HepG2 (cell line): ENCODE data around the gene UXS1. TPM values are rescaled to one million over a fixed set of nuclear protein-coding genes. Genes with fewer than 3 reads are reported as not detected.

ENCODE experiments used
- ATAC-seq: fragments of 200-7000 bp; cut with Tn5 transposase; 3 replicates; pipeline ENCODE4 v1.9.1; 2020; ENCODE audit warnings: mild to moderate bottlenecking, moderate library complexity
- BruUV-seq: library from RNA; stranded (reverse); fragments of 400-500 nt; replicated peaks from 2 replicates; lab custom pipeline; 2021; lab: Mats Ljungman, UMichigan
- CTCF ChIA-PET: fragments of 300-600 bp; formaldehyde crosslinking; extraction: SDS; loops from one replicate; lab custom pipeline; 2021; ENCODE audit warnings: low total read pairs, inconsistent platforms, low intra/inter-chr PET ratio; lab: Yijun Ruan, JAX
- POLR2A ChIA-PET: fragments of 350-600 bp; sonication (Branson Sonifier 250); formaldehyde crosslinking; loops from one replicate; lab custom pipeline; 2020; ENCODE audit warnings: antibody characterized with exemption, inconsistent platforms; lab: Yijun Ruan, JAX
- DNase-seq: peaks from one replicate; pipeline ENCODE4 v3.0.0-alpha.2; 2015; ENCODE audit warnings: low spot score
- FAIRE-seq: peaks from 3 replicates; lab custom pipeline; 2011; peaks lifted over from hg19 to GRCh38; lab: Jason Lieb, UNC
- H2AFZ ChIP-seq: one replicate; pipeline ENCODE4 v1.6.1; 2011; ENCODE audit warnings: low read length, inconsistent platforms
- H3K27ac ChIP-seq: fragments of 300-600 bp; 3 replicates; pipeline ENCODE4 v1.8.0; 2011; ENCODE audit warnings: mixed run types, mild to moderate bottlenecking, mixed read lengths, low read length, inconsistent platforms; ENCODE audit not compliant: insufficient read depth; ENCODE audit errors: extremely low read length
- H3K27me3 ChIP-seq, 2 experiments: fragments of 200-600 bp in 1 of 2; 2 replicates in 1 of 2; 3 replicates in 1 of 2; pipeline versions ENCODE4 v1.6.0 to v1.8.0; 2011; ENCODE audit warnings: low read length in 2 of 2, mild to moderate bottlenecking in 2 of 2, moderate library complexity in 2 of 2, inconsistent platforms in 1 of 2; ENCODE audit not compliant: insufficient read depth in 2 of 2, control insufficient read depth in 1 of 2
- H3K36me3 ChIP-seq, 2 experiments: fragments of 200-600 bp in 1 of 2; replicated peaks in 1 of 2; 2 replicates in 1 of 2; 3 replicates in 1 of 2; pipeline versions ENCODE4 v1.5.1 to v1.8.0; 2011; ENCODE audit warnings: low read length in 2 of 2, inconsistent platforms in 1 of 2; ENCODE audit not compliant: insufficient read depth in 2 of 2, control insufficient read depth in 1 of 2
- H3K4me1 ChIP-seq: 2 replicates; pipeline ENCODE4 v1.5.1; 2012; ENCODE audit warnings: low read length, inconsistent platforms; ENCODE audit not compliant: insufficient read depth
- H3K4me2 ChIP-seq: 2 replicates; pipeline ENCODE4 v1.6.0; 2011; ENCODE audit warnings: low read depth, low read length, inconsistent platforms
- H3K4me3 ChIP-seq, 3 experiments: fragments of 200-600 bp in 1 of 3; sonication (generic), shearing (Covaris generic) in 1 of 3; replicated peaks in 1 of 3; 2 replicates each; pipeline ENCODE4 v1.5.1; 2011 to 2016; ENCODE audit warnings: low read length in 3 of 3, inconsistent platforms in 2 of 3, low read depth in 2 of 3, mild to moderate bottlenecking in 2 of 3, control low read depth in 1 of 3, mixed read lengths in 1 of 3; ENCODE audit not compliant: insufficient read depth in 1 of 3
- H3K79me2 ChIP-seq: one replicate; pipeline ENCODE4 v1.6.1; 2011; ENCODE audit warnings: low read length, inconsistent platforms; ENCODE audit not compliant: insufficient read depth
- H3K9ac ChIP-seq: 2 replicates; pipeline ENCODE4 v1.6.0; 2011; ENCODE audit warnings: mild to moderate bottlenecking, low read depth, low read length, inconsistent platforms; ENCODE audit not compliant: insufficient read depth
- H3K9me3 ChIP-seq: 2 replicates; pipeline ENCODE4 v1.5.1; 2012; ENCODE audit warnings: mild to moderate bottlenecking, low read length
- H4K20me1 ChIP-seq: 2 replicates; pipeline ENCODE4 v1.6.0; 2011; ENCODE audit warnings: inconsistent platforms, mild to moderate bottlenecking, low read length, moderate library complexity; ENCODE audit not compliant: insufficient read depth
- ELF4 ChIP-seq: sonication (generic); formaldehyde crosslinking; IDR thresholded peaks from 2 replicates; pipeline ENCODE4 v1.5.0; 2020; ENCODE audit warnings: missing genetic modification reagents, mild to moderate bottlenecking, moderate library complexity, borderline replicate concordance
- FOSL2 ChIP-seq: sonication (generic); formaldehyde crosslinking; IDR thresholded peaks from 2 replicates; pipeline ENCODE4 v1.4.0; 2020; ENCODE audit warnings: missing genetic modification reagents
- FOXJ3 ChIP-seq: sonication (generic); formaldehyde crosslinking; IDR thresholded peaks from 2 replicates; pipeline ENCODE4 v1.4.0; 2020; ENCODE audit warnings: missing genetic modification reagents, mild to moderate bottlenecking, borderline replicate concordance
- HNF4G ChIP-seq, 2 experiments: sonication (generic) in 1 of 2; formaldehyde crosslinking in 1 of 2; IDR thresholded peaks; 2 replicates each; pipeline versions ENCODE4 v1.4.0 to v1.6.1; 2011 to 2020; ENCODE audit warnings: borderline replicate concordance in 2 of 2, low read depth in 2 of 2, mild to moderate bottlenecking in 2 of 2, low read length in 1 of 2, missing genetic modification reagents in 1 of 2, moderate library complexity in 1 of 2
- MBNL3 ChIP-seq: fragments of 250-450 bp; sonication (Bioruptor Pico); conservative IDR thresholded peaks from 2 replicates; pipeline ENCODE4 v1.8.0; 2022; ENCODE audit warnings: mild to moderate bottlenecking, inconsistent platforms
- MEIS2 ChIP-seq: sonication (generic); formaldehyde crosslinking; IDR thresholded peaks from 2 replicates; pipeline ENCODE4 v1.9.0; 2021; ENCODE audit warnings: mild to moderate bottlenecking, missing genetic modification reagents
- PAWR ChIP-seq: sonication (generic); formaldehyde crosslinking; IDR thresholded peaks from 2 replicates; pipeline ENCODE4 v1.4.0; 2020; ENCODE audit warnings: missing genetic modification reagents, mild to moderate bottlenecking, borderline replicate concordance
- PLRG1 ChIP-seq: fragments of 450-650 bp; conservative IDR thresholded peaks from 2 replicates; pipeline ENCODE4 v1.6.1; 2016
- RXRB ChIP-seq: IDR thresholded peaks from 2 replicates; pipeline ENCODE4 v1.6.1; 2016; ENCODE audit warnings: borderline replicate concordance, missing genetic modification reagents, missing compliant biosample characterization
- SATB2 ChIP-seq: sonication (generic); formaldehyde crosslinking; IDR thresholded peaks from 2 replicates; pipeline ENCODE4 v1.5.0; 2020; ENCODE audit warnings: missing genetic modification reagents
- SMAD1 ChIP-seq: sonication (generic); formaldehyde crosslinking; IDR thresholded peaks from 2 replicates; pipeline ENCODE4 v1.4.0; 2020; ENCODE audit warnings: missing genetic modification reagents, low read depth, mild to moderate bottlenecking, borderline replicate concordance
- SMAD9 ChIP-seq: sonication (generic); formaldehyde crosslinking; IDR thresholded peaks from 2 replicates; pipeline ENCODE4 v1.5.1; 2020; ENCODE audit warnings: mild to moderate bottlenecking, missing genetic modification reagents
- ZFX ChIP-seq: sonication (generic); formaldehyde crosslinking; IDR thresholded peaks from 2 replicates; pipeline ENCODE4 v1.4.0; 2020; ENCODE audit warnings: mild to moderate bottlenecking, low read depth, missing genetic modification reagents, moderate library complexity
- ZNF431 ChIP-seq: sonication (generic); formaldehyde crosslinking; IDR thresholded peaks from 2 replicates; pipeline ENCODE4 v1.9.0; 2022; ENCODE audit warnings: missing genetic modification reagents, low read depth, mild to moderate bottlenecking, borderline replicate concordance
- ZNF660 ChIP-seq: sonication (generic); formaldehyde crosslinking; IDR thresholded peaks from 2 replicates; pipeline ENCODE4 v1.5.1; 2020; ENCODE audit warnings: mild to moderate bottlenecking, low read depth, missing genetic modification reagents, borderline replicate concordance
- ZNF83 ChIP-seq: sonication (generic); formaldehyde crosslinking; IDR thresholded peaks from 2 replicates; pipeline ENCODE4 v1.4.0; 2020; ENCODE audit warnings: missing genetic modification reagents, mild to moderate bottlenecking, borderline replicate concordance
- ZSCAN31 ChIP-seq: sonication (generic); formaldehyde crosslinking; IDR thresholded peaks from 2 replicates; pipeline ENCODE4 v1.5.0; 2020; ENCODE audit warnings: low read depth, mild to moderate bottlenecking, missing genetic modification reagents
- WGBS: methylation state at CpG from one replicate; pipeline ENCODE4 v1.1.6; 2017; ENCODE audit warnings: low lambda C conversion rate; 5-methylcytosine and 5-hydroxymethylcytosine counted together
- in situ Hi-C: cut with HindIII; loops from 2 replicates; pipeline ENCODE4 v1.10.0; 2017; ENCODE audit warnings: low pct_unique_long_range_greater_than_20kb; ENCODE audit not compliant: extremely low pct_ligation_motif_present
- intact Hi-C: fragments of 100-400 bp; cut with micrococcal nuclease; formaldehyde crosslinking; loops from one replicate; pipeline ENCODE4 v1.10.0; 2022; ENCODE audit not compliant: unreplicated experiment
- polyA plus RNA-seq, 8 experiments: library from polyadenylated mRNA; depleted of rRNA in 3 of 8; stranded (reverse) in 7 of 8; unstranded in 1 of 8; fragments of >200 nt; fragmentation: Illumina TruSeq in 4 of 8; extraction: Trizol in 4 of 8; gene quantifications; 2 replicates each; pipeline versions ENCODE4 v1.2.1 to v1.2.3, GENCODE V29; 2011 to 2016; ENCODE audit warnings: low read depth in 4 of 8, missing spikeins in 1 of 8, mixed read lengths in 1 of 8; ENCODE audit not compliant: insufficient read depth in 1 of 8
- total RNA-seq, 5 experiments: library from RNA; depleted of rRNA; stranded (reverse); fragments of >200 nt; fragmentation: Illumina TruSeq; extraction: Trizol; gene quantifications; 2 replicates each; pipeline ENCODE4 v1.2.3, GENCODE V29; 2016; ENCODE audit warnings: low read depth in 1 of 5

UXS1 gene
- total and polyA plus RNA-seq, 2 of the 13 experiments (the other 11 are each of a cell fraction or from before 2014, with no cell fraction given) = 53.3 to 110 TPM

DNA sequence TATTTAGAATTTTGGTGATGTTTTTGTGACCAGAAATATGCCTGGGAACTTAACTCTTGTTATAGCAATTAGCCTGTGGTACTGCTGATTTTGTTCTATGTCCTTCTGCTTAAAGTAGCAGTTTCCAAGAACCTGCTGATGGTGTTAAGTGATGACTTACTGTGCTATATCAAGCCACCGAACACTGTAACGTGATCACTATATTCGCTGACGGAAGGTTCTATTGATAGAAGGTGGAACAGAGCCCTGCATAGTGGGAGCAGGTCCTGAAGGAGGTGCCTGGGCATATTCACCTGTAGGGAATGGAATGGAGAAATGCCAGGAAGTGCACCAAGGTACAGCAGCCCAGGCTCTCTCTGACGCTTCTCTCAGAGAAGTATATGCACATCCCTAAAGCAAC is 76.8 kb downstream of the UXS1 start:
- H2AFZ ChIP-seq = no peak overlapping the region
- H3K9ac ChIP-seq = no peak overlapping the region
- H3K27ac ChIP-seq = no peak overlapping the region
- intact Hi-C loops (no loop called here), in situ Hi-C loops (no loop called here)
- over 99% methylated on average over 5 of the region's 5 CpGs for WGBS
- H3K27me3 ChIP-seq = no peaks in the 10 kb centered on the region
- no peak overlapping the region for H3K4me3 ChIP-seq
- TF ChIP-seq MBNL3 (no peak), PAWR (no peak), ZSCAN31 (CRISPR knock-in tag) (no peak)
- no peak overlapping the region for H3K4me2 ChIP-seq
- POLR2A ChIA-PET = no interaction called here
- CTCF ChIA-PET = no interaction called here
- H4K20me1 ChIP-seq = no peaks in the 10 kb centered on the region
- DNase-seq = no peak
- ATAC-seq = no peak
- H3K79me2 ChIP-seq = no peaks in the 10 kb centered on the region
- no TSS peak for BruUV-seq
- no peak for FAIRE-seq
- no peaks in the 10 kb centered on the region for H3K9me3 ChIP-seq
- peaks cover 20 to 59% of the 10 kb centered on the region in 2 experiments; a peak in 4 of 5 replicates for H3K36me3 ChIP-seq
- H3K4me1 ChIP-seq = peaks cover 39% of the 10 kb centered on the region

DNA sequence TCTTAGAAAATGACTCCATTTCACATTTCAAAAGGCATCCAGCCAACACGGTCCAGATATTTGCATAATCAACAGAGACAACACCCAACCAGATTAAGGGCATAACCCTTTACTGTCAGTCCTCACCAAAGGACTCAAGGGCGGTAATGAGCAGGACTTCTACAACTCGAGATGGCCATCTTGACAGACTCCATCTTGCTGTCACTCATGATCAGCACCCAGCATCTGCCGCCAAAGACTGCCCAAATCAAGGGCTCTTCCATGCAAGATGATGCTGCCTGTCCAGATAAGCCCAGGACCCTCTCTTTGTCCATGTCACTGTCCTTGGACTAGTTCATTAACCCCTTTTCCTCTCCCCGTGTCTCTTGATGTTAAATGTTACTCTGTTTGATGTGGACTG is 77.9 kb downstream of the UXS1 start:
- Histone ChIP-seq H3K27ac (peak overlapping the region; percentile 27), H3K27me3 (no peaks in the 10 kb centered on the region), H3K79me2 (no peaks in the 10 kb centered on the region), H3K36me3 (peaks cover 25 to 59% of the 10 kb centered on the region in 2 experiments; a peak in 4 of 5 replicates), H3K9me3 (no peaks in the 10 kb centered on the region), H3K9ac (no peak overlapping the region), H3K4me1 (peaks cover 39% of the 10 kb centered on the region), H4K20me1 (no peaks in the 10 kb centered on the region), H3K4me3 (no peak overlapping the region), H3K4me2 (no peak overlapping the region), H2AFZ (no peak overlapping the region)
- no peak for DNase-seq
- no peak for ATAC-seq
- FAIRE-seq = no peak
- TF ChIP-seq RXRB (CRISPR knock-in tag) (no peak), ZNF83 (CRISPR knock-in tag) (no peak), MEIS2 (CRISPR knock-in tag) (no peak), FOSL2 (CRISPR knock-in tag) (no peak), PLRG1 (no peak), ELF4 (CRISPR knock-in tag) (no peak), HNF4G (IDR thresholded peaks at IDR 0.05; ENCODE audit: borderline replicate concordance, low read depth, low read length) (no peak), HNF4G (CRISPR knock-in tag; IDR thresholded peaks at IDR 0.05; ENCODE audit: borderline replicate concordance, low read depth) (0 out of 2 replicates have a peak, but pooled peaks have one; percentile 4), ZNF431 (0 out of 2 replicates have a peak, but pooled peaks have one; percentile 3), ZFX (CRISPR knock-in tag) (no peak), SATB2 (CRISPR knock-in tag) (no peak), SMAD1 (CRISPR knock-in tag) (no peak), FOXJ3 (CRISPR knock-in tag) (no peak), ZNF660 (CRISPR knock-in tag) (no peak), SMAD9 (no peak)
- no TSS peak for BruUV-seq
- CTCF ChIA-PET = no interaction called here
- intact Hi-C loops = no loop called here
- in situ Hi-C loops = no loop called here
- WGBS = 74% methylated on average over 4 of the region's 5 CpGs
- POLR2A ChIA-PET = interaction anchor here (1.0 to 1.6 kb wide), 2 partner anchors 9 to 14 kb away, joined by 3 to 9 read pairs; no protein-coding TSS in a partner anchor
